Kidney epithelial cell (primary cell): ENCODE measurements around the gene TBXAS1. TPM values are rescaled to one million over a fixed set of nuclear protein-coding genes. Genes with fewer than 3 reads are reported as not detected.

Experiments
- DNase-seq: peaks from one replicate; pipeline ENCODE4 v3.0.0-alpha.2; 2010; ENCODE audit warnings: low read depth
- H3K27me3 ChIP-seq: 2 replicates; pipeline ENCODE4 v1.6.0; 2011; ENCODE audit warnings: low read length; ENCODE audit not compliant: control insufficient read depth, insufficient read depth
- H3K36me3 ChIP-seq: 2 replicates; pipeline ENCODE4 v1.5.1; 2011; ENCODE audit warnings: low read length; ENCODE audit not compliant: control insufficient read depth, insufficient read depth
- H3K4me3 ChIP-seq: 2 replicates; pipeline ENCODE4 v1.5.1; 2011; ENCODE audit warnings: low read depth, mild to moderate bottlenecking, control low read depth, low read length
- total RNA-seq: library from RNA; depleted of rRNA; stranded (reverse); fragments of >200 nt; gene quantifications from 2 replicates; pipeline ENCODE4 v1.2.3, GENCODE V29; 2015
- TF ChIP-seq, protein P1 (sequence below): IDR thresholded peaks from 2 replicates; pipeline ENCODE4 v1.5.1; 2011; ENCODE audit warnings: mild to moderate bottlenecking, moderate library complexity, low read length, control low read depth, inconsistent platforms; ENCODE audit not compliant: insufficient read depth, poor library complexity, severe bottlenecking

The TBXAS1 gene
- total RNA-seq, 1 donor from 2014 or later, result 7.8 TPM

DNA sequence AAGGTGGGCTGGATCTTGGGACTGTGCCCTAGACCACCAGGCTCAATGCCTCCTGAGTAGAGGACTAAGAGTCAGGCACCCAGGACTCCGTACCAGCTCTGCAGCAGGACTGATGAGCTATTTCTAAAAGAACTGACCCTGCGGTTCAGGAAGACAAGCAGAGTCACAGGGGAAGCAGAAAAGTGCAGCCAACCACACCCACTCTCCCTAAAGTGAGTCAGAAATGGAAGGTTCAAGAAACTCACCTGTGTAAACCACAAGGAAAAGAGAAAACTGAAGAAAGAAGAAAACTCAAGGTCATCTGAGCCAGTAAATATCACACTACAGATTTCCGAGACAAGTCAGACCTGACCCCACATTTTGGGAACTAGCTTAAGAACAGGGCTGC is 231.2 kb downstream of the TBXAS1 start:
- Histone ChIP-seq H3K27me3 (no peaks in the 10 kb centered on the region), H3K36me3 (no peaks in the 10 kb centered on the region), H3K4me3 (no peak overlapping the region)
- DNase-seq, result no peak
- TF ChIP-seq, protein P1, sequence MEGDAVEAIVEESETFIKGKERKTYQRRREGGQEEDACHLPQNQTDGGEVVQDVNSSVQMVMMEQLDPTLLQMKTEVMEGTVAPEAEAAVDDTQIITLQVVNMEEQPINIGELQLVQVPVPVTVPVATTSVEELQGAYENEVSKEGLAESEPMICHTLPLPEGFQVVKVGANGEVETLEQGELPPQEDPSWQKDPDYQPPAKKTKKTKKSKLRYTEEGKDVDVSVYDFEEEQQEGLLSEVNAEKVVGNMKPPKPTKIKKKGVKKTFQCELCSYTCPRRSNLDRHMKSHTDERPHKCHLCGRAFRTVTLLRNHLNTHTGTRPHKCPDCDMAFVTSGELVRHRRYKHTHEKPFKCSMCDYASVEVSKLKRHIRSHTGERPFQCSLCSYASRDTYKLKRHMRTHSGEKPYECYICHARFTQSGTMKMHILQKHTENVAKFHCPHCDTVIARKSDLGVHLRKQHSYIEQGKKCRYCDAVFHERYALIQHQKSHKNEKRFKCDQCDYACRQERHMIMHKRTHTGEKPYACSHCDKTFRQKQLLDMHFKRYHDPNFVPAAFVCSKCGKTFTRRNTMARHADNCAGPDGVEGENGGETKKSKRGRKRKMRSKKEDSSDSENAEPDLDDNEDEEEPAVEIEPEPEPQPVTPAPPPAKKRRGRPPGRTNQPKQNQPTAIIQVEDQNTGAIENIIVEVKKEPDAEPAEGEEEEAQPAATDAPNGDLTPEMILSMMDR, result no peak

DNA sequence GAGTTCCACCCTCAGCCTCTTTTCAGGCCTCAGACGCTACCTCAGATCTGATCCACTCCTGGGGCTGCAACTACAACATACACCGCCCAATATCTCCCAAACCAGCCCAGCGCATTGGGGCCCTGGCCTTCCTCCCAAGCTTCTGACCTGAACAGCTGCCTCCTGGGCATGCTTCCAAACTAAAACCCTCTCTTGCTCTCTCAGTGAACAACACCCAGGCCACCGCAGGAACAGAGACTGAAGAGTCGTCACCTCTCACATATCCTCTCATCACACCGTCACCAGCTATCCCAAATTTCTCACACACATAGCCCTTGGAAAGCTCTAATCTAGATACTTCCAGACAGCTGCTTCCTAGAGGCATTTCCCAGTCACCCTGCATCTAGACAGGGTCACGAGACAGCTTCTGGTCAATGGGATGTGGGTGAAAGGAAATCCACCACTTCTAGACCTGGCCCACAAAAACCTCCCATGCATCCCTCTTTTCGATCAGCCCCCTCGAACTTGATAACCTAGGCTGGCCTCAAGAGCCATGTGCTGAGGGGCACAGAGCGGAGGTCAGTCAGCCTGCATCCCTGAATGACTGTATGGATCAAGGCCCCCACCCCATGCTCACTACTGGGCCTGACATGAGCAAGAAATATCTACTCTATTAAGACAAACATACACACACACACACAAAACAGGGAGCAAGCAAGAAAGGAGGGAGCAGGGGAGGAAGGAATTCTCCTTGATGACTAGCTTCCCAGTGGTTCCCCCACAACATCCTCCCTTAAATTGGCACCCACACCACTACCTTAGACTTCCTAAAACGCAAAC is 231.9 kb downstream of the TBXAS1 start:
- no peak for DNase-seq
- no peak overlapping the region for H3K4me3 ChIP-seq
- TF ChIP-seq, protein P1, result no peak
- no peaks in the 10 kb centered on the region for H3K36me3 ChIP-seq
- no peaks in the 10 kb centered on the region for H3K27me3 ChIP-seq

DNA sequence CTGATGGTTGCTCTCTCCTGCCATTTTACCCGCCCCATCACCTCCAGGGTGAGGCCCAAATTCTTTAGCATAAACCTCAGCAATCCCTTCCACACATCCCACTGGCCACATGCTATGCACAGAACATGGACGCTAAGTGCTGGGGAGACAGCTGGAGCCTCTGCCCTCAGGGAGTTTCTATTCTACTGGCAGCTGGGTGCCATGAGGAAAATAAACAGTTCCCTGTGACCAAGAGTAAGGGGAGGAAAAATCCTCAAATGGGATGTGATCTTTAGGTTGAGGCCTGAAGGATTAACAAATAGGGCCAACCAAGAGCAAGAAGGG is 232.5 kb downstream of the TBXAS1 start:
- H3K36me3 ChIP-seq, result no peaks in the 10 kb centered on the region
- no peak for DNase-seq
- TF ChIP-seq, protein P1, result no peak
- H3K27me3 ChIP-seq, result no peaks in the 10 kb centered on the region
- H3K4me3 ChIP-seq, result no peak overlapping the region

DNA sequence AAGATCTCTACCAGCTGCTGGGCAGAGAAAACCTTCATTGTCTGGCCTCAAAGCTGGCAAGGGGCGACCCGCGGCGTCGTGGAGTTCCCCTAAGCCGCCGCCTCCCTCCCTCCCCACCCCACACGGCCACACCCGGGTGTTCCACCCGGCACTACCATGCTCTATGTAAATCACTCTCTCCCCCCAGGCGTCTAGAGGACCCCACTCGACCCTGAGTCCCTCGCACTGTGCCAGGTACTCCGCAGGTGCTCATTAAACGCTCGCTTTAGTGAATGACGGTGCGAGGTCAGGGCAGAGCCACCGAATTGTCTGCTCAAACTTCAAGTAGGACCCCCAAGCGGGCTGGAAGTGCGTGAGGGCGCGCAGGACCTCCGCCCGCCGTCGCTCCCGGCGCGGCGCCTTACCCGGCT is 233.1 kb downstream of the TBXAS1 start:
- TF ChIP-seq, protein P1, result no peak
- Histone ChIP-seq H3K27me3 (no peaks in the 10 kb centered on the region), H3K36me3 (no peaks in the 10 kb centered on the region), H3K4me3 (peak overlapping the region; percentile 68)
- no peak for DNase-seq

DNA sequence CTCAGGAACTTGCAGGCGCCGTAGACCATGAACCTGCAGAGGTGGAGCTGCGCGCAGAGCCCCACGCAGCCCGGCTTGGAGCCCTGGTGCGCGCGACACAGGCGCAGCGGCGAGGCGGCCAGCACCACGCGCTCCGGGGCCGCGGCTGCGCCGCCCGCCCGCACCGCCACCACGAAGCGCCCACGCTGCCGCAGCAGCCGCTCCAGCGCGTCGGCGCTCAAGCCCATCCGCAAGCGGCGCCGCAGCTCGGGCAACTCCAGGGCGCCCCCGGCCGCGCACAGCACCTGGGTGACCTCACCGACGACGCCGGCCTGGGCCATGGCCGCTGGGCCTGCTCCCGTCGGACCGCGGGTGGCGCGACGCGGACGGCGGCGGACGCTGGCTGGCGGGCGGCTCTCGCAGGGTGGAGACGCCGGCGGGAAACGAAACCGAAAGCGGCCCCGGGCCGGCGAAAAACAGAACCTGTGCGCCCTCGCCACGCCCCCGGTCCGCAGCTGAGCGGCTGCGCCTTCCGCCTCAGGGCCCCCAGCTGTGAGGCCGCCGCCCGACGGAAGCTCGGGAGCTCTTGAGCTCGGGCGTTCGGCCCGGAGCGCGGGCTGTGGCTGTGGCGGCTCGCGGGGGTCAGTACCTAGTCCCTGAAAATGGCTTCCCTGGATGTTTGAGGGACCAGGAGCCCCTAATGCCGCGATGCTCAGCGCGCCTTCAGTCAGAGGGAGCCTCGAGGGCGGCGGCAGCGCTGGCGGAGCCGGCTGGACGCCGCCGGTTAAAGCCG is 233.7 kb downstream of the TBXAS1 start, which contains the start of gene PARP12:
Gene PARP12, minus strand, starts transcription at position 424 of the 772 bp plus-strand sequence. Its CDS starts 104 bp downstream, at position 320.
- Histone ChIP-seq H3K27me3 (no peaks in the 10 kb centered on the region), H3K36me3 (no peaks in the 10 kb centered on the region), H3K4me3 (peak within 1 kb of the TSS; percentile 68)
- DNase-seq, result peak; percentile 39
- TF ChIP-seq, protein P1, result no peak

DNA sequence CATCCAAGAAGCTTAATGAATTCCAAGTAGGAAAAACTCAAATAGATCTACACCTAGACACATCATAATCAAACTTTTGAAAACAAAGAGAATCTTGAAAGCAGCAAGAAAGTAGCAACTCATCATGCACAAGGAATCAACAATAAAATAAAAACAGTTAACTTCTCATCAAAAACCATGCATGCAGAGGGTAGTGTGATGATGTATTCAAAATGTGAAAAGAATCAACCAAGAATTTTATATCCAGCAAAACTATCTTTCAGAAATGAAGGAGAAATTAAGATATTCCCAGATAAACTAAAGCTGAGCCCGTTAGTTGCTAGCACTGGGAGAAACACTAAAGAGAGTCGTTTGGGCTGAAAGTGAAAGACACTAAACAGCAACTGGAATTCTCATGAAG is 238.0 kb downstream of the TBXAS1 start:
- no peak for DNase-seq
- no peaks in the 10 kb centered on the region for H3K27me3 ChIP-seq
- TF ChIP-seq, protein P1, result no peak
- no peaks in the 10 kb centered on the region for H3K36me3 ChIP-seq
- H3K4me3 ChIP-seq, result no peak overlapping the region
